HG02642 (cell line): ENCODE data around the gene LETM1.

Source experiments
- ATAC-seq: cut with Tn5 transposase; IDR thresholded peaks from one replicate; pipeline ENCODE4 v1.9.1; 2021; ENCODE audit warnings: mild to moderate bottlenecking; ENCODE audit not compliant: unreplicated experiment, poor library complexity

The LETM1 gene

GRCh38 chr4:1784789-1785591 lies 71.0 kb downstream of the LETM1 start:
- no peak for ATAC-seq

- ATAC-seq: no peak
These were observed 71.6 kb downstream of the LETM1 start for GRCh38 chr4:1784395-1784788.

GRCh38 chr4:1783970-1784369 lies 72.0 kb downstream of the LETM1 start:
- no peak for ATAC-seq

DNA sequence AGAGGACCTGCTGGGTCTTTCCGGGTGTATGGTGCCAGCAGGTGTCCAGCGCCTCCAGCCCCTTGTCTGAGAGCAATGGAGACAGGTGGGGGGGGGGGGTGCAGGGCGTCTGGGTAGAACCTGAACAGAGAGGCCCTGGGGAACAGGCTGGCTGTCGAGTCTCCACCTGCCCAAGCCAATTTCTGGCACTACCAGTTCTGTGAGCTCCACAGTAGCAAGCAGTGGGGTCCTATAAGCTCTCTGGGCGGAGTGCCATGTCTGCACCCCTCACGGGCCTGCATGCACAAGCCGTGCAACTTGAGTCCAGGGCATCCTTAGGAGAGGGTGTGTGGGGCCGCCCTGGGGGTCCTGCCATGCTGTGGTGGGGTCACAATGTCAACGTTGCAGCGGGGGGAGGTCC lies 72.9 kb downstream of the LETM1 start:
- ATAC-seq: no peak

DNA sequence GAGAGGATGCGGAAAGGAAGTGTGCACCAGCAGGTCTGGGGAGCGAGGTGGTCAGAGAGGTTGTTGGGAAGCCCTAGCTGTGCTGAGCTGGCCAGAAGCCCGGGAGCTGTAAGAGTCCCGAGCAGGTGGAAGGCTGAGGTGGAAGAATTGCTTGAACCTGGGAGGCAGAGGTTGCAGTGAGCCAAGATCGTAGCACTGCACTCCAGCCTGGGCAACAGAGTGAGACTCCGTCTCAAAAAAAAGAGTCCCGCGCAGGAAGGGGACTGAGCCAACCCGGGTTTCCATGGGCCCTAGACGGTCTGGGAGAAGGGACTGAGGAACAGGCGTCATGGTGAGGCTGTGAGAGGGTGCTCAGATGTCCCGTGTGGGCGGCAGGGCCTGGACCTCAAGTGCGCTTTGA lies 75.5 kb downstream of the LETM1 start:
- ATAC-seq: no peak

DNA sequence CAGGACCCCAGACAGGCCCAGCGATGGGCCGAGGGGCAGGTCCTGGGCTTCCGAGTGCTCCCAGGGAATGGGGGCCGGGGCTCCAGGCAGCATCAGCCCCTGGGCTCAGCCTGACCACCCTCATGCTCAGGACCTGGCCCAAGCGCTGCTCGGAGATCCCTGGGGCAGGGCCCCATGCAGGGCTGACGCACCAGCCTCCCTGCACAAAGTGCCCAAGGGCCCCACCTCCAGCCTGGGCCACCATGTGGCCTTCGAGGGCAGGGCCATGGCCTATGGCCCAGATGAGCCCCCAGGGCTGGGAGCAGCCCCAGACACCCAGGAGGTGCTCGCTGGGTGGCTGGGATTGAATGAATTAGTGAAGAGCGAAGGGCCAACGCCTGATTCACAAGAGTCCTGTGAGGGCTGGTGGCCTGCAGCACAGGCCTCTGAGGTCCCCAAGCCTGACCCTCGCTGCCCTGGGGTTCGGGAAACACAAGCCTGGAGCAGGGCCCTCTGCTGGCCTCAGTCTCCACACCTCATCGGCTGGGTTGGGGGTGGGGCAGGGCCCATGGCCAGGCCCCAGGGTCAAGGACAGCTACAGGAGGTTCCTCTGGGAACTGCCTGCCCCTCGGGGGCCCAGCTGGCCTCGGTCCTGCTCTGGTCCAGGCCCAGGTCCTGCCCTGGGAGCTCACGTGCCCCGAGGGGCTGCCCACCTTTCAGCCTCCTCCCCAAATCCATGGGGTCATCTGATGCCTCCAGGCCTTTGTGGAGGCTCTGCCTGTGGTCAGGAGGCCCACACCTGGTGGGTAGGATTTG lies 76.2 kb downstream of the LETM1 start:
- no peak for ATAC-seq

DNA sequence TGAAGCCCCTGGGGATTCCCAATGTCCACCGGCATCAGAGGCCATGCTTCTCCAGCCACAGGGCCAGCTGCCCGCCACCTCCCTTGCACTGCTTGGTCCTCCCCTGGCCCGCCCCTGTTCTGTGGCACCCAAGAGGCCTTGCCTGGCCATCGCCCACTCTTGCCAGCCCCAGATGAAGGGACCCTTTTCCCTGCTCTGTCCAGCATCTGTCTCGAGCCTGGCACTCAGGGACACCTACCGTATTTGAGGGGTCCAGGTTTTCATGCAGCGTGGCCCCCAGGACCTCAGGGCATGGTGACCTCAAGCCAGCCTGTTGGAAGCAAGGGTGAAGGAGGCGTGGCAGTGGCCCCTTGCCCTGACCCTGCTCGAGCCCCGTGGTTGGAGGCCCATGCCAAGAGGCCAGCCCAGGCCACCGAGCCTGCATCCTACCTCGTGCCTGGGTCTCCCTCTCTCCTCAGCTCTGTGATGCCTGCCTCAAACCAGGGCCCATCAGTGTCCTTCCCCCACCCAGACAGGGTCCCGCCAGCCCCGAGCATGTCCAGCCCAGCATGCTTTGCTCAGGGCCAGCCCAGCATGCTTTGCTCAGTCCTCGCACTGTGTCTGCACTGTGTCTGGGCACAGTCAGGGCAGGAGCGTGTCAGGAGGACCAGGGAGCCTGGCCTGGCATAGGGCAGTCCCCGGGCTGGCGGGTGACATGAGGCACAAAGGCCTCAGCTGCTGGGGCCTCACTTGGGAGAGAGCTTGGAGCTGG lies 77.1 kb downstream of the LETM1 start:
- ATAC-seq: no peak

GRCh38 chr4:1777822-1778641 lies 77.9 kb downstream of the LETM1 start:
- ATAC-seq: no peak

- ATAC-seq: no peak
These were observed 79.3 kb downstream of the LETM1 start for GRCh38 chr4:1776521-1777161.

DNA sequence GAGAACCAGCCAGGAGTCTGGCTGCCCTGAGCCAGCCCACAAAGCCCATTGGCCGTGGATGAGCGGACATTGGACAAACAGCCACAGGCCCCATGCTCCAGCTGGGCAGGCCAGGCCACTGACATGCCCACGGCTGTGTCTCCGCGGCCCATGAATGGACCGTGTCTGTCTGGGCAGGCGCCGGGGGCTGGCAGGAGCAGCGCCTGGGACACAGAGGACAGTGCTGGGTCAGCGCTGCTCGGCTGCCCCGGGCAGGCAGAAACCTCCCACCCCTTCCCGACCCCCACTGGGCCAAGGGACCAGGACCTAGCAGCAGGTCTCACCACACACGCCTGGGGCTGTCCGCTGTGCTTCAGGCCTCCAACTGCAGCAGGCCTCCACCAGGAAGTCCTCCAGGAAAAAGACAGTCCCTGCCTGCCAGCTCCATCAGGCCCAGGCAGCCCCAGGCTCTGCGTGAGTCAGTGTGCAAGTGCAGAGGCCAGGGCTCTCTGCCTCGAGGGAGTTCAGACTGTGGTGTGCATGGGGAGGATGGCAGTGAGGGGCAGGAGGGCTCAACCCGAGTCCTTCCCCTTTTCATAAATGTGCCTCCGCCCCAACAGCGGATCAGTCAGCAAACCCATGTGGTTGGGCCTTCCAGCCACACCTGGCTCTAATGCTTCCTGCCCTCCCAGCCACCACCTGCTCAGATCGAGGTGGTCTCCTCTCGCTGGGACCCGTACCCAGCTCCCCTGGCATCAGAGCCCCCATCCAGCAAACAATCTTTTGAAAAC lies 80.0 kb downstream of the LETM1 start:
- ATAC-seq: no peak

GRCh38 chr4:1773754-1774153 lies 82.2 kb downstream of the LETM1 start:
- ATAC-seq: no peak

GRCh38 chr4:1772853-1773538 lies 83.0 kb downstream of the LETM1 start:
- ATAC-seq: no peak

DNA sequence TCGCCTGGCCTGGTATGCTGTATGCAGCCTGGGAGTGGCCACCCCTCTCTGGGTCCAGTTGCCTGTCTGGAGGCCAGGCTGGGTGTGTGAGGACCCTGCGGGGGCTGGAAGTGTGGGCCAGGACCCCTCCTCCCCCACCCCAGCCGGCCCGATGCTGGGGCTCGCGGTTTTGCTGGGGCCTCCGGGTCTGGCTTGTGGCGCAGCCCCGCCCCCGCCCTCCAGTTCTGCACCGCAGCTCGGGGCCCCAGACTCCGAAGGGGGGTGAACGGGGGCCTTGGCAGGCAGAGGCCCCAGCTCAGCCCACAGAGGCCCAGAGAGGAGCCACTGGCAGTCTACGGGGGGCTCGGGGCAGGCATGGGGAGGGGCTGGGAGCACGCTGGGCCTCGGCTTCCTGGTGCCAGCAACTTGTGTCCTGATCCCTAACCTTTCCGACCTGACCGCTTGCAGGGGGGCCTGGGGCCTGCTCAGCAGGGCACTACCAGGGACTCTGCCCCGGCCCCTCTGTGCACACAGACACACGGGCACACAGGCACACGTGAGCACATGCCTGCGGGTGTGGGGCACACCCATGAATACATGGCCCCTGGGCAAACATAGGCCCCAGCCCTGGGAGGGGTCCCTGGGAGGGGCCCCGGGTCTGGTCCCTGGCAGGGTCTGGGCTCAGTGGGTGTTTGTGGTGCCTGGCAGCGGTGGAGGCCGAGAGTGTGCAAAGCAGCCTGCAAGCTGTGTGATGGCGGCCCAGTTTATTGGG lies 84.2 kb downstream of the LETM1 start:
- ATAC-seq: no peak

DNA sequence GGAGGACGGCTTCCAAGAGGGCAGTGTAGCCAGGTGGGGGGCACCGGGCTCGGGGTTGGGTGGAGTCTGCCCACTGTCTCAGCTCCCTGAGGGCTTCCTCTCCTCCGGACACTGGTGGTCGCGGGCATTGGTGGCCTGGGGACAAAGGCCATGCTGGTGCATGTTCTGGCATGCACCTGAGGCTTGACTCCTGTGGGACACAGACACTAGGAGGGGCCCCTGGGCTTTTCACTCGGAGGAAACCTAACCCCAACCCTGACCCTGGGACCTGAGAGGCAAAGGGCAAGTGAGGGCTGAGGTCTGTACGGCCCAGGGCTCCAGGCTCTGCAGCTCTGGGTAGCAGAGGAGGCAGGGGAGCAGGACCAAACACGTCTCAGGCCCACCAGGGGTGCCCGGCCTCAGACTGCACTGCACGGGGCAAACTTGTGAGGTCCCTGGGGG lies 85.1 kb downstream of the LETM1 start:
- no peak for ATAC-seq

DNA sequence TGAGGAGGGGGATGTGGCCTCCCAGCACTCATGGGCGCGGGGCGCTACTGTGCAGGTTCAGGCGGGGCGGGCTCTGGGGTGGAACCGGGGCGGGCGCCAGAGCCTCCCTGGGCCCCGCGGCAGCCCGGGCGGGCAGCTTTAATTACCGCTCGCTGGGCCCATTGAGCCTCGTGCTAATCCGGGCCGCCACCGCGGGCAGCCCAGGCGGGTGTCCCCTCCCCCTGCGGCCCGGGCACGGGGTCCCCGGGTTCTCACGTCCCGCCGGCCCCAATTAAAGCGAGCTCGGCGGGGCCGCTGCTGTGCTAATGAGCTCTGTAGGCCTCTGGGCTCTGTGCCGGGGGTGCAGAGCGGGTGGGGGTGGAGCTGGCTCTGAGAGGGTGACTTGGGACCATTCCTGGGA lies 85.7 kb downstream of the LETM1 start:
- no peak for ATAC-seq

- ATAC-seq: no peak
These were observed 86.3 kb downstream of the LETM1 start for GRCh38 chr4:1769692-1770091.

DNA sequence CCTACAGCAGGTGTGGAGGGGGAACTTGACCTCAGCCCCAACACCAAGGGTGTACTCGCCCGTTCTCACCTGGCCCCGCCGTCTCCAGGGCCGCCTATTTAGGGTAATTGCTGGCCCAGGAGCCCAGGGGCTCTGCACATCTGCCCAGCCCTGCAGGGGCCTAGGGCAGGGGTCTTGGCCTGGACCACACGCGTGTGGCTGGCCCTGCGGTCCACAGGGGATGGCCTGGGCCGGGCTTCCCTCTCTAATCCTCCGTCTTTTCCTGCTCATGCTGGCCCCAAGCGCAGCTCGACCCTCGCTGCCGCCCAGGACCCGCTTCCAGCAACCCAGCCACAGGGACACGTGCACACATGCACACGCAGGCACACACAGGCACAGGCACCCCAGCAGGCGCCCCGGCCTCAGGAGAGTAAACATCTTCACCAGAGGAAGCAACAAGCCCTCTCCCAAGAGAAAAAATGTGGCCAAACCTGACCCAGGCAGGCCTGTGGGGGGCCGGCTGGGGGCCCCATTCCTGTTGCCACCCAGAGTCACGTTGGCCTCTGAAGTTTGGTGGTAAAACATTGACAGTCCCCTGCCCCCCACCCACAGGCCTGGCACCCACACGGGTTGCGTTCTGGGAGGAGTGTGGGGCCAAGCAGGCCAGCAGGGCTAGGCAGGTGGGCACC lies 87.5 kb downstream of the LETM1 start:
- ATAC-seq: no peak
